ENCODE results near the gene MAPK12.

MAPK12 gene

GRCh38 chr22:50224071-50224470 lies 37.4 kb downstream of the MAPK12 start:
- no peak for DNase-seq (ENCODE audit: low spot score)
- TF ChIP-seq CTCF (IDR thresholded peaks at IDR 0.05; ENCODE audit: extremely low read depth, insufficient read depth, missing control alignments): no peak
- in situ Hi-C loops (cut with MboI; ENCODE audit: low pct_unique_long_range_greater_than_20kb, low sequenced_read_pairs, unreplicated experiment): no loop called here

GRCh38 chr22:50222508-50222907 lies 39.0 kb downstream of the MAPK12 start:
- DNase-seq (ENCODE audit: low spot score): no peak
- no peak for TF ChIP-seq CTCF (IDR thresholded peaks at IDR 0.05; ENCODE audit: extremely low read depth, insufficient read depth, missing control alignments)
- in situ Hi-C loops (cut with MboI; ENCODE audit: low pct_unique_long_range_greater_than_20kb, low sequenced_read_pairs, unreplicated experiment): no loop called here

GRCh38 chr22:50221410-50222300 lies 39.8 kb downstream of the MAPK12 start:
- TF ChIP-seq CTCF (IDR thresholded peaks at IDR 0.05; ENCODE audit: extremely low read depth, insufficient read depth, missing control alignments): peak; percentile 33
- DNase-seq (ENCODE audit: low spot score): no peak
- in situ Hi-C loops (cut with MboI; ENCODE audit: low pct_unique_long_range_greater_than_20kb, low sequenced_read_pairs, unreplicated experiment): no loop called here

GRCh38 chr22:50220603-50221409 lies 40.7 kb downstream of the MAPK12 start:
- TF ChIP-seq CTCF (IDR thresholded peaks at IDR 0.05; ENCODE audit: extremely low read depth, insufficient read depth, missing control alignments): no peak
- in situ Hi-C loops (cut with MboI; ENCODE audit: low pct_unique_long_range_greater_than_20kb, low sequenced_read_pairs, unreplicated experiment): no loop called here
- DNase-seq (ENCODE audit: low spot score): no peak

GRCh38 chr22:50219800-50220602 lies 41.5 kb downstream of the MAPK12 start:
- TF ChIP-seq CTCF (IDR thresholded peaks at IDR 0.05; ENCODE audit: extremely low read depth, insufficient read depth, missing control alignments): no peak
- no peak for DNase-seq (ENCODE audit: low spot score)
- in situ Hi-C loops (cut with MboI; ENCODE audit: low pct_unique_long_range_greater_than_20kb, low sequenced_read_pairs, unreplicated experiment): no loop called here

Data from GM13977 (cell line).